ENCODE data around the gene TMSB4X.
A peak's percentile ranks its signal among the peaks of the same experiment; 100 is the strongest.

Gene TMSB4X

GRCh38 chrX:13007519-13008188, 32.7 kb downstream of the TMSB4X start:
- peak; percentile 82 for ATAC-seq
- no peak for TF ChIP-seq ESRRG (CRISPR knock-in tag; IDR thresholded peaks at IDR 0.05)
- TF ChIP-seq ISL1 (CRISPR knock-in tag; IDR thresholded peaks at IDR 0.05): 0 out of 2 replicates have a peak, but pooled peaks have one; percentile 12

GRCh38 chrX:13008189-13008533, 33.3 kb downstream of the TMSB4X start:
- TF ChIP-seq ZFP3 (CRISPR knock-in tag; IDR thresholded peaks at IDR 0.05) (no peak), TCF4 (CRISPR knock-in tag; IDR thresholded peaks at IDR 0.05; ENCODE audit: borderline replicate concordance) (no peak), ZNF565 (CRISPR knock-in tag; conservative IDR thresholded peaks at IDR 0.05; ENCODE audit: low read depth) (no peak), PATZ1 (CRISPR knock-in tag; IDR thresholded peaks at IDR 0.05; ENCODE audit: borderline replicate concordance) (no peak), TSHZ2 (CRISPR knock-in tag; IDR thresholded peaks at IDR 0.05) (no peak), TOX (CRISPR knock-in tag; IDR thresholded peaks at IDR 0.05; ENCODE audit: borderline replicate concordance) (no peak), PPARA (CRISPR knock-in tag; IDR thresholded peaks at IDR 0.05; ENCODE audit: borderline replicate concordance) (no peak), ZFP30 (CRISPR knock-in tag; IDR thresholded peaks at IDR 0.05) (no peak), CSRNP3 (CRISPR knock-in tag; IDR thresholded peaks at IDR 0.05) (no peak), POU6F1 (CRISPR knock-in tag; IDR thresholded peaks at IDR 0.05; ENCODE audit: borderline replicate concordance, low read depth) (no peak), ARNTL (CRISPR knock-in tag; IDR thresholded peaks at IDR 0.05; ENCODE audit: borderline replicate concordance, low read depth) (no peak)
- ATAC-seq: peak; percentile 57

GRCh38 chrX:13008851-13009250, 33.9 kb downstream of the TMSB4X start:
- no peak for ATAC-seq
- TF ChIP-seq ZFP3 (CRISPR knock-in tag; IDR thresholded peaks at IDR 0.05) (no peak), GLIS3 (CRISPR knock-in tag; IDR thresholded peaks at IDR 0.05) (no peak), CSRNP3 (CRISPR knock-in tag; IDR thresholded peaks at IDR 0.05) (no peak)

GRCh38 chrX:13009273-13009672, 34.4 kb downstream of the TMSB4X start:
- TF ChIP-seq OSR1 (CRISPR knock-in tag; IDR thresholded peaks at IDR 0.05) (no peak), TOX (CRISPR knock-in tag; IDR thresholded peaks at IDR 0.05; ENCODE audit: borderline replicate concordance) (no peak)
- no peak for ATAC-seq

- no peak for ATAC-seq
- TF ChIP-seq CREB5 (CRISPR knock-in tag; IDR thresholded peaks at IDR 0.05; ENCODE audit: low read depth): no peak
Observed at GRCh38 chrX:13009844-13010243, 34.9 kb downstream of the TMSB4X start.
